Measurements from ENCODE around the gene ZFP30. TPM values are rescaled to one million over a fixed set of nuclear protein-coding genes. Genes with fewer than 3 reads are reported as not detected.
"Not testable (repeated sequence)": the region's sequence is repeated elsewhere in the genome, so short reads cannot be mapped to it uniquely, and the experiment has no call there.

Gene ZFP30
- total RNA-seq (2014; rRNA removed; shearing (Covaris generic)), result 10.0 and 10.1 TPM in 2 replicates

DNA sequence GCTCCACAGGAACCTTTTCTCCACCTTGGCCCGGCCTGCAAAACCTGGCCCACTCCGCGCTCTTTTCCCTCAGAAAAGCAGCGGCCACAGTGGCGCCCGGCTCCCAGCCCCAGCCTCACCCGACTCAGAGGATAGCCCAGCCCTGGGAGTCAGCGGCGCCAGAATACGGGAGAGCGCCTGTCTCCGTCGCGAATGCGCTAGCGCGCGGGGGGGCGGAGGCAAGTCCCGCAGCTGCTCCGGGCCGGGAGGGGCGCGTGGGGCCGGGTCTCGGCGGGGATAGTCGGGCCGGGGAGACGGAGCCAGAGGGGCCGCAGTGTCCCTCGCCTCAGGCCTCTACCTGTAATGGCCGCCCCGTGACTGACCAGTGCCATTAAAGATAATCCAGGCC, at the start of gene ZFP30:
Gene ZFP30, minus strand, starts transcription at position 165 of the 388 bp plus-strand sequence. CDS start 7,643 bp downstream, outside the sequence.
- DNase-seq (ENCODE audit: low spot score), result peak; percentile 61

DNA sequence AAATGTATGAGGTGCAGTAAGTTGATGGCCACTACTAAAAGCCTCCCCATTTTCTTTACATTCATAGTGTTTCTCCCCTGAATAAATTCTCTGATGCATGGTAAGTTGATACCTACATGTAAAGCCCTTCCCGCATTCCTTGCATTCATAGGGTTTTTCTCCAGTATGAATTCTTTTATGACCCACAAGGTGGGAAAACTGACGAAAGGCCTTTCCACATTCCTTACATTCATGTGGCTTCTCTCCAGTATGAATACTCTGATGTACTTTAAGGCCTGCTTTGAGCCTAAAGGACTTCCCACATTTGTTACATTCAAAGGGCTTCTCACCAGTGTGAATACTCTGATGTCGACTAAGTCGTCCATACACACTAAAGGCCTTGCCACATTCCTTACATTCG, 43.8 kb upstream of the ZFP30 start:
- DNase-seq (ENCODE audit: low spot score), result peak; percentile 33

DNA sequence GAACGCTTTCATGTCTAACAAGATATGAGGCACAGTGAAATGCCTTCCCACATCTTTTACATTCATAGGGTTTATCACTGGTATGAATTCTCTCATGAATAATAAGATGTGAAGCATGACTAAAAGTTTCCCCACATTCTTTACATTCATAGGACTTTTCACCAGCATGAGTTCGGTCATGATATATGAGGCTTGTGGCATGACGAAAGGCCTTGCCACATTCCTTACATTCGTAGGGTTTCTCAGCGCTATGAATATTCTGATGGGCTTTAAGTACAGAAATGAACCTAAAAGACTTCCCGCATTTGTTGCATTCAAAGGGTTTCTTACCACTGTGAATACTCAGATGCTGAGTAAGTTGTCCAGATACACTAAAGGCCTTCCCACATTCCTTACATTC, 43.0 kb upstream of the ZFP30 start:
- DNase-seq (ENCODE audit: low spot score), result peak; percentile 5

DNA sequence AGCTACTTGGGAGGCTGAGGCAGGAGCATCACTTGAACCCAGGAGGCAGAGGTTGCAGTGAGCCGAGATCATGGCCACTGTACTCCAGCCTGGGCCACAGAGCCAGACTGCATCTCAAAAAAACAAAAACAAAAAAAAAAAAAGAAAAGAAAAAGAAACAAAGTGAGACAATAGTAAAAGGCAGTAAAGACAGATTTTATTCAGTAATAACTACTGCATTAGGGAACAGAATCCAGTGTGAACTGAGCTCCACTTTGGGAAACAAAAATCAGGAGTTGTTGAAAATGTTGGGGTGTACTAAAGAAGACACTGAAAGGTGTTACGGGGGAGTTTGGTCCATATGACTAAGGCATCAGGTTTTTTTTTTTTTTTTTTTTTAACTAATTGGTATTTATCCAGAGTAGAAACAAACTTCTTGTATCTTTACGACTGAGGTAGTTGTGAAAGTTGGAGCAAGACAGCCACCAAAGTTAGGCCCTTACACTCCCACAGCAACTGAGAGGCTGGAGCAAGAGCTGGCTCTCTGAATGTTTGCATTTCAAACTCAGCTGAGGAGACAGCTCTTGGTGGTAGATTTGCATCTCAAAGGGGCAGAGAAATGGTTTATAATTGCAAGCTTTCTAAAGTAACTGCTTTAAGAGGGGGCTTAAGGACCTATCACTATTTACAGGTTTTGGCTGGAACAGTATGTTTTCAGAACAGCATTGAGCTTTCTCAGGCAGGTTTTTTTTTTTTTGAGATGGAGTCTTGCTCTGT, 40.1 kb upstream of the ZFP30 start:
- no peak for DNase-seq (ENCODE audit: low spot score)

DNA sequence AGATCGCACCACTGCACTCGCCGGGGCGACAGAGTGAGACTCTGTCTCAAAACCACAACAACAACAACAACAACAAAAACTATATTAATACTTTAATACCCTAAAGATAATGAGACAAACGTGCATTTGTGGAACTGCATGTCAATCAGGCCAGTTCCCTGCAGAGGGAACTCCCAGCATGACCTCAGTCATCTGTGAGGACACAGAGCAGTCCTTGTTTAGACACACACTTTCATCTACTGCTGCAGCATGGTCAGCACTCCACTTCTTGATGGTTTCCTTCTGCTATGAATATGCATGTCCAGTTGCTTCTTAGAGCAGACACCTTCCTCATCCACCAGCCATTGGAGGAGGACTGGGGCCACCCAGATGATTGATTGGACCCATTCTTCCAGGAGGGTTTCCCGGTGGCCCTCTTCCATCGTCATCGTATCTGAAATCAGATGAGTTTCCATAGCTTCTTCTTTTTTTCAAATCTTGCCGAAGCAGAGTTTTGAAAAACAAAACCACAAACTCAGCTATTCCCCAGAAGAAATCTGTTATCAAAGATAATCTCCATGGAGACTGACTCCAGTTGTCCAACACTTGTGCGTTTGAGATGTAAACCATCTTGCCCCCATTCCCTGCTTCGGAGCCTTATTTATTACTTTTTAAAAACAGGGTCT, 37.8 kb upstream of the ZFP30 start:
- no peak for DNase-seq (ENCODE audit: low spot score)

DNA sequence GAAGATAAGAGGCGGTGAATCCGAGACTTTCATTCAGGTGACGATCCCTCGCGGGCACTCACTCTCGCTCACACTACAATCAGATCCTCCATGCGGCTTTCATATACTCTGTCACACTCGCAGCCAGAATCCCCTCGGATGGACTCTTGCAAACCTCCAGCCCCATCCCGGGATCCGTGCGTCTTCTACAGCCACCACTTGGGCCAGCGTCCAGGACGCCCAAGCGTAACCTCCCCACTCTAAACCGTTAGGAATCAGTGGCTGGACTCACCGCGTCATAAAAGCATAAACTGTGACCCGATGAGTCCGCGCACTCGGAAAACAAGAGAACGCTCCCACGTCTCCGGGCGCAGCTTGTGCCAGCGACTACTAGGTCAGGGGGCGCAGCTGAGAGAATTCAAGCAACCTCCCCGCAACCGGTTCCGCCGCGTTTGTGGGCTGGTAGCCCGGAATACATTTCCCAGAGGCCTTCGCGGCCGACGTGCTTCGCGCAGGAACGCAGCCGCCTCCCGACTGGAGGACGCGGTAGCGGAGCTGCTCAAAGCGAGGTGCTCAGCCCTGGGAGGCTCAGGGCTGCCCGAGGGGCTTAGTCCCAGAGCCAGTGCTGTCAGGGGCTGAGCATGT, 36.7 kb upstream of the ZFP30 start:
- DNase-seq (ENCODE audit: low spot score), result no peak

DNA sequence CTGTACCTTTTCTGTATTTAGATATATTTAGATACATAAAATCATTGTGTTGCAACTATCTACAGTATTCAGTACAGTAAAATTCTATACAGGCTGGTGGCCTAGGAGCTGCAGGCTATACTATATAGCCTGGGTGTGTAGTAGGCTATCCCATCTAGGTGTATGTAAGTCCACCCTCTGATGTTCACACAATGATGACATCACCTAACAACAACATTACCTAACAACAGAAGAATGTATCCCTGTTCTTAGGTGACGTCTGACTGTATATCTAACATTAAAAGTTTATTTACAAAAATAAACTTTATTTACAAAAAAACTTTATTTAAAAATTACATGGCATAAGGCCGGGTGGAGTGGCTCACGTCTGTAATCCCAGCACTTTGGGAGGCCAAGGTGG, 28.3 kb upstream of the ZFP30 start:
- DNase-seq (ENCODE audit: low spot score), result no peak

DNA sequence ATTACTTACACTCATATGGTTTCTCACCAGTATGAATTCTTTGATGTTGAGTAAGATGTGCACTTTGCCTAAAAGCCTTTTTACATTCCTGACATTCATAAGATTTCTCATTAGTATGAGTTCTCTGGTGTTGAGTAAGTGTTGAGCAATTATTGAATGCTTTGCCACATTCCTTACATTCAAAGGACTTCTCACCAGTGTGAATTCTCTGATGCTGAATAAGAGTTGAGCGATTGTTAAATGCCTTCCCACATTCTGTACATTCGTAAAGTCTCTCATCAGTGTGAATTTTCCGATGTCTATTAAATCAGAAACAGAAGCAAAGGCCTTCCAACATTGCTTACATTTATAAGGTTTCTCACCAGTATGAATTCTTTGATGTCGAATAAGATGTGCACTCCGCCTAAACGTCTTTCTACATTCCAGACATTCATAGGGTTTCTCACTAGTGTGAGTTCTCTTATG, 14.2 kb upstream of the ZFP30 start:
- no peak for DNase-seq (ENCODE audit: low spot score)

DNA sequence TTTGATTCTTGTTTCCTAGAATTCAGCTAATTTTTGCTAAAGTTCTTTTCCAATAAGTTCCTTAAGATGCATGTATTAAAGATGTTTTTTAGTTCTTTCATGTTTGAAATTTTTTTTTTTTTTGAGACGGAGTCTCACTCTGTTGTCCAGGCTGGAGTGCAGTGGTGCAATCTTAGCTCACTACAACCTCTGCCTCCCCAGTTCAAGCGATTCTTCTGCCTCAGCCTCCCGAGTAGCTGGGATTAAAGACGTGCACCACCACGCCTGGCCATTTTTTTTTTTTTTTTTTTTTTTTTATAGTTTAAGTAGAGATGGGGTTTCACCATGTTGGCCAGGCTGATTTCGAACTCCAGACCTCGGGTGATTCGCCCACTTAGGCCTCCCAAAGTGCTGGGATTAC, 1.9 kb upstream of the ZFP30 start:
- DNase-seq (ENCODE audit: low spot score), result not testable (repeated sequence)

DNA sequence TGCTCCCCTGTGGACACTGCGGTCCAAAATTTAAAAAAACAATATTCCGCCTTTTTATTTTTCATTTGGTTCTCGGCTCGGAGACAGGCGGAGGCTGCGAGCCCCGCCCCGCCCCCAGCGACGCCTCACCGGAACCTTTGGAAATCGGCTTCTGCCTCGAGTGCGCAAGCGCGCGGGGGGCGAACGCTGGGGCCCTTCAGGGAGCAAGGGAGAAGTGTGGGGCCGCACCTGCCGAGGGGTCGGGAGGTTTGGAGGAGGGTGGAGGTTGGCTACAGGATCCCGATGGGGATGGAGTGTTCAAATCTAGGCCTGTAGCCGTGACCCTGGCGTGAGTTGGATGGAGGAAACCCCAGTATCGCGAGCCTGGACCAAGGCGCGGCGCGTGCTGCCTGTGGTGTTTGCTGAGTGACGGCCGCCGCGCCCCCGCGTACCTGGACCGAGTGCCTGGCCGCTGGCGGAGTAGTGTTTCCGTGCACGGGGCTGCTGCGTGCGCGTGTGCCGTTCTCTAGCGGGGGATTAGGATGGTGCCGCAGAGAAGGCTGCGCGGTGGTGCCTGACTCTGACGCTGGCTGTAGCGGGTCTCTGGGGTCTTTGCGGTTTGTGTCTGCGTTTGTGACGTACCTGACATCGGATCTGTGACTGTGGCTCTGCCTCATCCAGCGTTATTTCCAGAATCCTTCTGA, 565 bp upstream of the ZFP30 start:
- peak; percentile 18 for DNase-seq (ENCODE audit: low spot score)

DNA sequence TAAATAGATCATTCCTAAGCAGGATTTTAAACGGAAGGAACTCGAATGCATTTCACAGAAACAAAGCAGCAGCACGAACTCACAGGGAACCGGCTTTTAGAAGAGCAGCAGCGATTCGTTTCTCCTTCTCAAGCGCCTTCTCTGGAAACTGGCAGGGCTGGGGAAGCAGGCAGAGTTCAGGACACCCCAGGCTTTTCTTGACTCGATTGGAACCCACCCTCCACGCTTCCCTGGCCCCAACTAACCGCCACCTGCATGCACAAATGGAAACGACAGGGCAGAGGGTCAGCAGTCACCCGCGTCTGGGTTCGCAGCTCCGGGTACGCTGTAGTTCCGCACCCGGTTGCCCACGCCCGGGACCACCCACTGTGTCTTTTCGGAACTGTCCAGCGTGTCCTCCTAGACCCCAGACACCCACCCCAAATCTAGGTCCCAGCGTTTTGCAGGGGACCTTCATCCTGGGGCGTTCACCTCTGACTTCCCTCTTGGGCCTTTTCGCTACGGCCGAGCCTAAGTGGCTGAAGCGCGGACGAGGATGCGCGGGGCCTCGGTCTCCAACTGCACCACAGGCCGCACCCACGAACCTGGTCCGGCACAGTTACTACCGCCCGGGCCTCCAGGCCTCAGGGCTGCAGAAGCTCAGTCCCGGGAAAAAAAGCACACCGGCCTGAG, 500 bp downstream of the ZFP30 start:
- peak; percentile 31 for DNase-seq (ENCODE audit: low spot score)

DNA sequence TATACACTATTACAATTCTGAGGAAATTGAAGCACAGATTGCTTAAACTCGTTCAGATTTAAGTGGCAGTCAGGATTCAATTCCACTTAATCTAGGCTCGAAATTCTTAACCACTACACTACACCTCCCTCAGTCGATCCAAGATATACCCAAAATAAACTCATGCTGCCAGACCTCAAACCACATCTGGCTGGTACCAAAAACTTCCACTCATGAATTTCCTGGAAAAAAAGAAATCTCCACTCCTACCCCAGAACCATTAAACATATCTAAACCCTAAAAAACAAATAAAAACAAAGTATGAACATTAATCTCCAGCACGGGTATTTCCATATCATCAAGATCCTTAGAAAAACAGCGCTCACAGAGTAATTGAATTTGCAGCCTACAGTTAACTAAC, 1.1 kb downstream of the ZFP30 start:
- DNase-seq (ENCODE audit: low spot score), result no peak

DNA sequence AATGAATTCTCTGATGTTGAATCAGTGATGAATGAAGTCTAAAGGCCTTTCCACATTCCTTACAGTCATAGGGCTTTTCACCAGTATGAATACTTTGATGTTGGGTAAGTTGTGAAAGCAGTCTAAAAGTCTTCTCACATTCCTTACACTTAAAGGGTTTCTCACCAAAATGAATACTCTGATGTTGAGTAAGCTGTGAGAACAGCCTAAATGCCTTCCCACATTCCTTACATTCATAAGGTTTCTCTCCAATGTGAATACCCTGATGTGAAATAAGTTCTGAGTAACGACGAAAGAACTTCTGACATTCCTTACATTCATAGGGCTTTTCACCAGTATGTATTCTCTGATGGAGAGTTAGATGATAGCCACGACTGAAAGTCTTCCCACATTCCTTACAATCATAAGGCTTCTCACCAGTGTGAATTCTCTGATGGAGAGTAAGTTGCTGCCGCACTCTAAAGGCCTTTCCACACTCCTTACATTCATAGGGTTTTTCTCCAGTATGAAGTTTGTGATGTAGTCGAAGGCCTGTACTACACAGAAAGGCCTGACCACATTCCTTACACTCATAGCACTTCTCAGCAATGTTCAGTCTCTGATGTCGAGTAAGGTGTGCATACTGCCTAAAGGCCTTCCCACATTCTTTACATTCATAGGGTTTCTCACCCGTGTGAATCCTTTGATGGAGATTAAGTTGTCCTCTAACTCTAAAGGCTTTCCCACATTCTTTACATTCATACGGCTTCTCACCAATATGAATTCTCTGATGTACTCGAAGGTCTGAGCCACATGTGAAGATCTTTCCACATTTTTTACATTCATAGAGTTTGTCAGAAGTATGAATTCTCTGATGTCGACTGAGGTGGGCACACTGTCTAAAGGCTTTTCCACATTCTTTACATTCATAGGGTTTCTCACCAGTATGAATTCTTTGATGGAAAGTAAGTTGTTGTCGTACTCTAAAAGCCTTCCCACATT, 19.9 kb downstream of the ZFP30 start:
- no peak for DNase-seq (ENCODE audit: low spot score)

DNA sequence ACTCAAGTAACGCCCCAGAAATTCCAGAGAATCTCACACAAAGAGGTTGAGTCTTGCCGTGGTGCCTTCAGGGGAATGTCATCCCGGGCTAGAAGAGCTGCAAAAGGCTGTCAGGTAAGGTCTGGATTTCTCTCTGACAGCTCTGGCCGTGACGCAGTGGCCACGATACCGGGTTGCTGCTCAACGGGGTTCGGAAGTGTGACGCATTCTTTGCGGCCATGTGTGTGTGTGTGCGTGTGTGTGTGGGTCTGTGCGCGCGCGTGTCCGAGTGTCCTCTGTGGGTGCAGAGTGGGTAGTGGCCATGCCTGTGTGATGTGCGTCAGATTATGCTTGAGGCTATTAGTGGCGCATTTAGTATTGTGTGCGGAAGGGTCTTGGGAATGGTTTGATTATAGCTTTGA, 60.3 kb downstream of the ZFP30 start:
- no peak for DNase-seq (ENCODE audit: low spot score)

DNA sequence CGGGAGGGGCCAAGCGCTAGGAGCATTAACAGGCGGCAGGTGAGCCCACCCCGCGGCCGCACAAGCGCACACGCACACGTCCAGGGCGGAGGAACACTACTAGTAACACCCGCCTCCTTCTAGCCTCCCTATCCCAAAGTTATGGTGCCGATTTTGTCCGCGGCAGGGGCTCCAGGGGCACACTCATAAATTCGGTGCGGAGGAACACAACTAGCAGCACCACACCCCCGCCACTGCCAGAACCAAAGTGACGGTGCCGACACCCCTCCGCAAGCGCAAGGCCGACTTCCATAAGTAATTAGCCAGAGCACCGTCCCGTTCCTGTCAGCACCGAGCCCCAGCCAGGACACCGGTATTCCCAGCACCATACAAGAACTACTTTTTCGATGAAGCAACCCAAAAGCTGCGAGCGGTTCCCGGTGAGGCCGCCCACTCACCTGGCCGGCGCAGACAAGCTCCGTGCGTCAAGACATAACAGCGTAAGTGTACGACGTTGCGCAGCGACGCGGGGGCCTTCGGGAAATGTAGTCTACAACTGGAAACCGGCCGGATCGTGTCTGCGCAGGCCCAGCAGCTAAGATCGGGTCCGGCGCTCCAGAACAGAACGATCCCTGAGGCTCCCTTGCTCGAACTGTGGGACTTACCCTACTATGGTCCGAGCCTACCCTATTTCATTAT, 60.8 kb downstream of the ZFP30 start, which contains the start of the genes ZNF540 and ZNF571:
Gene ZNF540, plus strand, starts transcription at position 573 of the 678 bp plus-strand sequence. CDS start 3,572 bp downstream, outside the sequence.
Gene ZNF571, minus strand, starts transcription at position 489 of the 678 bp plus-strand sequence. CDS start 8,116 bp downstream, outside the sequence.
- DNase-seq (ENCODE audit: low spot score), result peak; percentile 78

DNA sequence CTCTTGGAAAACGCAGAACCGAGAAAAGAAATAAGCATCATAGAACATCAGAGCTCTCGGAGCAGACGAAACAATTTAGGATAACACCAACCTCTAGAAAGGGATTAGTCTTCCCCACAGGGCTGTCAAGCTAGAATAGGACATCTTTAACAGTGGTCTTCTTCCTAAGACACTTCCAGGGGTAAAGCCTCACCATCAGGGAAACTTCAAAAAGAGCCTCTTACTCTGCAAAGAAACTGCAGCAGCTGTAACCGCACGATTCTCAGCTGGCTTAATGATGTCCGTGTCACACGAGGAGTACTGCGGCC, 61.3 kb downstream of the ZFP30 start:
- DNase-seq (ENCODE audit: low spot score), result no peak

DNA sequence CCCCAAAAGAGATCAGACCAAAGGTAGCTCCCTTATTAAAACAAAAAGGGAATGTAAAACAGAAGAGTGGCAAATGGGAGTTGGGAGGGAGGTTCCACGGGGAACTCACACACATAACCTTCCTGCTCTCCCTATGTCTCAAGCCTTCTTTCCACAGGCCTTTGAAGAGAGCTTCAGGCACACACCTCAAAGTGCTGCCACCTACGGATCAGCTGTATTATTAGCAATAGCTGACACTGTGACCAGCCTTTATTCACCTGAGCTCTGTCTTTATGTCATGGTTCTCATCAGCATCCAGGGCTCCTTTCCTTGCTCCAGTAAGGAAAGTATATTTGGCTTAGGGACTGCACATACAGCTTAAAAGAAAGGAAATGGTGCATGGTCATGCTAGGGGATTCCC, 71.9 kb downstream of the ZFP30 start:
- DNase-seq (ENCODE audit: low spot score), result no peak

DNA sequence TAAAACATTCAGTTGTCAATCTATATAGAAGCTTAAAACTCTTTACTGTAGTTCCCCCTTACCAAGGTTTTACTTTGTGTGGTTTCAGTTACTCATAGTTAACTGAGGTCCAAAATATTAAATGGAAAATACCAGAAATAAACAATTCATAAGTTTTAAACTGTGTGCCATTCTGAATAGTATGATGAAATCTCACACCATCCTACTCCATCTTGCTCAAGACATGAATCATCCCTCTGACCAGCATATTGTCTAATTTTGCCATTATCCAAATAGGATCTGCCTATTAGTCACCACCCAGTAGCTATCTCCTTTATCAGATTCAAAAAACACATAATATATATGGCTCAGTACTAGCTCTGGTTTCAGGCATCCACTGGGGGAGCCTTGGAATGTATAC, 83.1 kb downstream of the ZFP30 start:
- DNase-seq (ENCODE audit: low spot score), result no peak

DNA sequence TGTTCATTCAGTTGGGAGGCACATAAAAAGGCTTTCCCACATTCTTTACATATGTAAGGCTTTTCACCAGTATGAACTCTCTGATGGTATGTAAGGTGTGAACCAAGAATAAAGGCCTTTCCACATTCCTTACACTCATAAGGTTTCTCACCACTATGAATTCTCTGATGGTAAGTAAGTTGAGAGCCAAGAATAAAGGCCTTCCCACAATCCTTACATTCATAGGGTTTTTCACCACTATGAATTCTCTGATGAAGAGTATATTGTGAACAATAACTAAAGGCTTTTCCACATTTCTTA, 89.9 kb downstream of the ZFP30 start:
- DNase-seq (ENCODE audit: low spot score), result no peak

All from A172 (cell line).